ENCODE measurements around the gene HNF1A. TPM values are rescaled to one million over a fixed set of nuclear protein-coding genes. Genes with fewer than 3 reads are reported as not detected.
A peak's percentile ranks its signal among the peaks of the same experiment; 100 is the strongest.

HNF1A gene
- polyA plus RNA-seq, 1 donor from 2014 or later, result not detected

- H3K36me3 ChIP-seq (ENCODE audit: insufficient read depth, low read length), result peaks cover 12% of the 10 kb centered on the region
- H3K9ac ChIP-seq (ENCODE audit: low read length), result no peak overlapping the region
- no peak for TF ChIP-seq REST (IDR thresholded peaks at IDR 0.05; ENCODE audit: borderline replicate concordance)
- TF ChIP-seq TAF1 (IDR thresholded peaks at IDR 0.05; ENCODE audit: low read depth), result no peak
- no peak for TF ChIP-seq SMC3 (conservative IDR thresholded peaks at IDR 0.05; ENCODE audit: poor library complexity)
- TF ChIP-seq MXI1 (conservative IDR thresholded peaks at IDR 0.05; ENCODE audit: poor library complexity, severe bottlenecking), result no peak
- TF ChIP-seq EP300 (conservative IDR thresholded peaks at IDR 0.05; ENCODE audit: poor library complexity, severe bottlenecking), result no peak
These were observed 30.2 kb downstream of the HNF1A start for GRCh38 chr12:121008347-121009098.

GRCh38 chr12:121009741-121010140 is 31.4 kb downstream of the HNF1A start:
- TF ChIP-seq CTCF (IDR thresholded peaks at IDR 0.05; ENCODE audit: poor library complexity, severe bottlenecking) (peak; percentile 62), SMC3 (conservative IDR thresholded peaks at IDR 0.05; ENCODE audit: poor library complexity) (peak; percentile 69), MXI1 (conservative IDR thresholded peaks at IDR 0.05; ENCODE audit: poor library complexity, severe bottlenecking) (no peak), EZH2 (IDR thresholded peaks at IDR 0.05; ENCODE audit: borderline replicate concordance, insufficient read depth, low read length, poor library complexity, severe bottlenecking) (no peak), RAD21 (conservative IDR thresholded peaks at IDR 0.05) (peak; percentile 70)
- Histone ChIP-seq H3K27ac (ENCODE audit: low read length) (no peak overlapping the region), H3K9me2 (ENCODE audit: insufficient read depth, low read length) (no peaks in the 10 kb centered on the region), H3F3A (ENCODE audit: insufficient read depth, low read length, poor library complexity, severe bottlenecking) (no peaks in the 10 kb centered on the region), H3K36me3 (ENCODE audit: insufficient read depth, low read length) (peaks cover 7% of the 10 kb centered on the region), H3K79me2 (replicated peaks; ENCODE audit: insufficient read depth, low read length) (no peaks in the 10 kb centered on the region), H3K9ac (ENCODE audit: low read length) (no peak overlapping the region), H4K20me1 (ENCODE audit: insufficient read depth) (no peaks in the 10 kb centered on the region), H3K27me3 (ENCODE audit: insufficient read depth, low read depth, low read length) (no peaks in the 10 kb centered on the region), H2AFZ (ENCODE audit: low read depth, low read length) (no peak overlapping the region), H3K4me3 (ENCODE audit: low read length) (no peak overlapping the region), H3K9me3 (ENCODE audit: low read length) (no peaks in the 10 kb centered on the region), H3K4me2 (ENCODE audit: low read length) (no peak overlapping the region)

More at GRCh38 chr12:121008347-121009098, 30.2 kb downstream of the HNF1A start:
- H3K9me3 ChIP-seq (ENCODE audit: low read length), result no peaks in the 10 kb centered on the region
- H3F3A ChIP-seq (ENCODE audit: insufficient read depth, low read length, poor library complexity, severe bottlenecking), result no peaks in the 10 kb centered on the region
- no peaks in the 10 kb centered on the region for H3K9me2 ChIP-seq (ENCODE audit: insufficient read depth, low read length)
- H3K79me2 ChIP-seq (replicated peaks; ENCODE audit: insufficient read depth, low read length), result no peaks in the 10 kb centered on the region
- H3K4me3 ChIP-seq (ENCODE audit: low read length), result no peak overlapping the region
- no peaks in the 10 kb centered on the region for H3K27me3 ChIP-seq (ENCODE audit: insufficient read depth, low read depth, low read length)
- no peak overlapping the region for H3K4me2 ChIP-seq (ENCODE audit: low read length)
- H4K20me1 ChIP-seq (ENCODE audit: insufficient read depth), result no peaks in the 10 kb centered on the region
- H3K27ac ChIP-seq (ENCODE audit: low read length), result no peak overlapping the region
- H2AFZ ChIP-seq (ENCODE audit: low read depth, low read length), result no peak overlapping the region
